ENCODE data around the gene DCAF10.
"Not testable (repeated sequence)": the region's sequence is repeated elsewhere in the genome, so short reads cannot be mapped to it uniquely, and the experiment has no call there.

The DCAF10 gene

DNA sequence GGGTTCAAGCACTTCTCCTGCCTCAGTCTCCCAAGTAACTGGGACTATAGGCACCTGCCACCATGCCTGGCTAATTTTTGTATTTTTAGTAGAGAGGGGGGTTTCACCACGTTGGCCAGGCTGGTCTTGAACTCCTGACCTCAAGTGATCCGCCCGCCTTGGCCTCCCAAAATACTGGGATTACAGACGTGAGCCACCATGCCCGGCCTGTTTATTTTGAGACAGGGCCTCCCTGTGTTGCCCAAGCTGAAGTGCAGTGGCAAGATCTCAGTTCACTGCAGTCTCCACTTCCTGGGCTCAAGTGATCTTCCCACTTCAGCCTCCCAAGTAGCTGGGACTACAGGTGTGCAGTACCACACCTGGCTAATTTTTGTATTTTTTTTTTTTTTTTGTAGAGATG lies 109.2 kb downstream of the DCAF10 start:
- DNase-seq: not testable (repeated sequence)

- no peak for DNase-seq
Measured at GRCh38 chr9:37910271-37910670, 109.7 kb downstream of the DCAF10 start.

DNA sequence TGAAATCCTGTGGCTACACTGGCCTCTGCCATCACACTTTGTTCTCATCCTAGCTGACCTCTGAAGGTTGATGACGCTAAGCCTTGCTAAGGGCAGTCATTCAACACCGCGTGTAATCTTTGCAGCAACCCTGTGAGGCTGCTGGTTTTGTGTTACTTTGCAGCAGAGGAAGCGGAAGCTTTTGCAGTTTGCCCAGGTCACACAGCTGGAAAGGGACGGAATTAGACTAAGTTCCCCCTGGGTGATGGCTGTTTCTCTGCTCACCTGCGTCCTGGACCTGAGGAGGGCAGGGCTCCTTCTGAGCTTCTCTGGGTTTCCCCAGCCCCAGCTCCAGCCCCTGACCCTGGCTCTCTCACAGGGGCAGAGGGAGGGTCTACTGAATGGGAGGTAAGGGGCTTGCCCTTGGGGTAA lies 110.7 kb downstream of the DCAF10 start:
- DNase-seq: no peak

DNA sequence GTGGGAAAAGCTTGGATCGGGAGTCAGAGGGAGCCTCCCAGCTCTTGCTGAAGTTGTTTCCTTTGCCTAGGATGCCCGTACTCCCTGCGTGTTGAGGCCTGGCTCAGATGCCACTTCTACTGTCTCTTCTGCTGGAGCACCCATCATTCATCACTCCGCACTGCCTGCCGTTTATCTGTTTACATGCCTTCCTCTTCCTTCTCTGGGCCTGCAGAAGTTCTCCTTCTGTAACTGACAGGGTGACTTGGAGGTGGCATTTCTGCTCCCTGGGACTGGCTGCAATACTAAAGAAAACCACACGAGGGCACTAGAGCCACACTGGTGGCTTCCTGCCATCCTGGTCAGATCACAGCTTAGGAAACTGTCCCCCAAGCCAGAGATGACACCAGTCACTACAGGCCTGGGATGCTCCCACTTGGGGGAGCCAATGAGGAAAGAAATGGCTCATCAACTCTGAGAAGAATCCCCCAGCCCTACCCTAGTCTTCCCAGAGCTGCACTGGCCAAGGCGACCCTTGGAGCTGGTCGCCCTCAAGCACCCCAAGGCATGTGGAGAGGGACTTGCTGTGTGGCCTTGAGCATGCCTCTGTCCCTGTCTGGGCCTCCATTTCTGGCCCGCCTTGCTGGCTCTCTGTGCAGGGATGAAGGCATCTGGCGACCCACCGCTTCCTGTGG lies 113.0 kb downstream of the DCAF10 start:
- DNase-seq: peak; percentile 80

DNA sequence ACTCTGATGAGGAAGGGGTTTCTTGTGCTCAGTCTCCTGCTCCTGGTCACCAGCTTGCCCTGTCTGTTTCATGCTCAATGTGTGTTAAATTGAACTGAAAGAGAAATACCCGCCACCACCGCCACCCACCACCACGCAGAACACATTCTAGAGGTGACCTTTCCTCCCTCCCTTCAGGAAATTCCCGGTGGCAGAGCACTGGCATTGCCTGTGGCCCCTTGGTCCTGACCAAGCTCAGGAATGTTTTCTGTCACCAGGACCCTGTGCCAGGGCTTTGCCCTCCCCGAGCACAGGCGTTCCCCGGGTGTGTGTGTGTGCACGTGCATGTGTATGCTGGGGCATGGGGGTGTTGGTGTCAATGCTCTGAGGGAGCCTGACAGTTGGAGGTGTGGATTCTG lies 113.6 kb downstream of the DCAF10 start:
- no peak for DNase-seq

DNA sequence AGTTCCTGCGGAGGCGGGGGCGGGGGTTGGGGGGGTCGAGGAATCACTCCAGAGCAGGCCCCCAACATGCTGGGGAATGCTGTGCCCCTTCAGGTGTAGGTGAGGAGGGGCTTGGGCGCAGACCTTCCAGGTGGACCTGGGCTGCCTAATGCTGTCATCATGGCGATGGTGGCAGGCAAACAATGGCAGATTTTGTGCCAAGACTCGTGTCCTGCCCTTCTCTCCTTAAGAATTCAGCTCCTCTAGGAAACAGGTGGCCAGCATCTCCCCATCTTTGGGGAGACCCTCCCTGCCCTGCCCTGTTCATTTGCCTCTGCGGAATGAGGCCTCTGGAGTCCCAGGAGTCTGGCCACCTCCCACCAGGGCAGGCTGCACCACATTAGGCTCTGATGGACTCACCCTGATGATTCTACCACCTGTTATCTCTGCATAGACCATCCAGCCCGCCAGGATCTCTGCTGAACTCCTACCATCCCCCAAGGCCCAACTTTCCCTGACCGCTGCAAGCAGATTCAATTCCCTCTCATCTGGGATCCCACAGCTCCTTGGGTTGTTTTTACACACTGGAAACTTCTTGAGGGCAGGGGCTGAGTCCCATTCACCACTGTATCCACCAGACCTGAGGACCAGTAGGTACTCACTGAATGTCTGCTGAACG lies 114.2 kb downstream of the DCAF10 start:
- DNase-seq: no peak

GRCh38 chr9:37915911-37916470 lies 115.4 kb downstream of the DCAF10 start:
- no peak for DNase-seq

- no peak for DNase-seq
Measured at GRCh38 chr9:37916471-37917312, 116.1 kb downstream of the DCAF10 start.
